SK-N-SH treated with all-trans-retinoic acid at 6 μM for 48 hours (cell line): ENCODE measurements around the gene SERGEF.

Source experiments
- ATAC-seq: fragments of 200-7000 bp; cut with Tn5 transposase; 3 replicates; pipeline ENCODE4 v1.9.1; 2020; ENCODE audit warnings: mild to moderate bottlenecking, moderate library complexity
- ARNTL ChIP-seq: fragments of 450-650 bp; formaldehyde crosslinking; IDR thresholded peaks from 2 replicates; pipeline ENCODE4 v1.5.0; 2020; ENCODE audit warnings: low read depth, mild to moderate bottlenecking, moderate library complexity, borderline replicate concordance
- BACH2 ChIP-seq: fragments of 250-450 bp; sonication (Bioruptor Pico); IDR thresholded peaks from 2 replicates; pipeline ENCODE4 v1.9.0; 2021; ENCODE audit warnings: mild to moderate bottlenecking, borderline replicate concordance
- CREB5 ChIP-seq: fragments of 250-450 bp; sonication (Bioruptor Pico); IDR thresholded peaks from 2 replicates; pipeline ENCODE4 v1.5.1; 2020; ENCODE audit warnings: low read depth, mild to moderate bottlenecking, moderate library complexity
- CSDC2 ChIP-seq: fragments of 250-450 bp; sonication (Bioruptor Pico); IDR thresholded peaks from 2 replicates; pipeline ENCODE4 v1.5.0; 2020; ENCODE audit warnings: mild to moderate bottlenecking, moderate library complexity
- CSRNP3 ChIP-seq: fragments of 250-450 bp; sonication (Bioruptor Pico); IDR thresholded peaks from 2 replicates; pipeline ENCODE4 v1.5.1; 2021; ENCODE audit warnings: mild to moderate bottlenecking, moderate library complexity
- ESRRG ChIP-seq: fragments of 250-450 bp; sonication (Bioruptor Pico); IDR thresholded peaks from 2 replicates; pipeline ENCODE4 v1.6.1; 2021; ENCODE audit warnings: mild to moderate bottlenecking
- GLIS3 ChIP-seq: fragments of 250-450 bp; sonication (Bioruptor Pico); IDR thresholded peaks from 2 replicates; pipeline ENCODE4 v1.5.0; 2020; ENCODE audit warnings: mild to moderate bottlenecking, moderate library complexity
- ISL1 ChIP-seq: fragments of 250-450 bp; sonication (Bioruptor Pico); IDR thresholded peaks from 2 replicates; pipeline ENCODE4 v2.1.2; 2022; ENCODE audit warnings: mild to moderate bottlenecking, moderate library complexity
- PATZ1 ChIP-seq: fragments of 250-450 bp; sonication (Bioruptor Pico); IDR thresholded peaks from 2 replicates; pipeline ENCODE4 v1.8.0; 2020; ENCODE audit warnings: mild to moderate bottlenecking, moderate library complexity, borderline replicate concordance
- POU6F1 ChIP-seq: fragments of 250-450 bp; sonication (Bioruptor Pico); IDR thresholded peaks from 2 replicates; pipeline ENCODE4 v1.8.0; 2021; ENCODE audit warnings: low read depth, mild to moderate bottlenecking, moderate library complexity, borderline replicate concordance
- PPARA ChIP-seq: fragments of 250-450 bp; sonication (Bioruptor Pico); IDR thresholded peaks from 2 replicates; pipeline ENCODE4 v1.5.0; 2020; ENCODE audit warnings: mild to moderate bottlenecking, borderline replicate concordance
- RARB ChIP-seq: fragments of 250-450 bp; sonication (Bioruptor Pico); IDR thresholded peaks from 2 replicates; pipeline ENCODE4 v1.8.0; 2021; ENCODE audit warnings: mild to moderate bottlenecking, moderate library complexity
- SNAI2 ChIP-seq: fragments of 250-450 bp; sonication (Bioruptor Pico); IDR thresholded peaks from 2 replicates; pipeline ENCODE4 v1.5.0; 2020; ENCODE audit warnings: mild to moderate bottlenecking, moderate library complexity
- TCF4 ChIP-seq: fragments of 250-450 bp; sonication (Bioruptor Pico); IDR thresholded peaks from 2 replicates; pipeline ENCODE4 v1.8.0; 2021; ENCODE audit warnings: mild to moderate bottlenecking, moderate library complexity, borderline replicate concordance
- TOX ChIP-seq: fragments of 250-450 bp; sonication (Bioruptor Pico); IDR thresholded peaks from 2 replicates; pipeline ENCODE4 v1.8.0; 2021; ENCODE audit warnings: mild to moderate bottlenecking, moderate library complexity, borderline replicate concordance
- ZC3H10 ChIP-seq: fragments of 250-450 bp; sonication (Bioruptor Pico); IDR thresholded peaks from 2 replicates; pipeline ENCODE4 v1.5.1; 2021; ENCODE audit warnings: mild to moderate bottlenecking, moderate library complexity
- ZFP3 ChIP-seq: fragments of 250-450 bp; sonication (Bioruptor Pico); IDR thresholded peaks from 2 replicates; pipeline ENCODE4 v1.5.0; 2020; ENCODE audit warnings: mild to moderate bottlenecking, moderate library complexity
- ZFP30 ChIP-seq: fragments of 450-650 bp; formaldehyde crosslinking; IDR thresholded peaks from 2 replicates; pipeline ENCODE4 v1.5.0; 2022; ENCODE audit warnings: mild to moderate bottlenecking, moderate library complexity
- ZNF565 ChIP-seq: fragments of 450-650 bp; formaldehyde crosslinking; conservative IDR thresholded peaks from 2 replicates; pipeline ENCODE4 v1.5.0; 2020; ENCODE audit warnings: low read depth, mild to moderate bottlenecking, moderate library complexity
- ZNF70 ChIP-seq: fragments of 450-650 bp; formaldehyde crosslinking; IDR thresholded peaks from 2 replicates; pipeline ENCODE4 v1.5.0; 2020; ENCODE audit warnings: mild to moderate bottlenecking, moderate library complexity
- ZNF8 ChIP-seq: fragments of 450-650 bp; formaldehyde crosslinking; IDR thresholded peaks from 2 replicates; pipeline ENCODE4 v1.5.0; 2020; ENCODE audit warnings: mild to moderate bottlenecking, moderate library complexity

The SERGEF gene

GRCh38 chr11:18022419-18022818 is 9.6 kb upstream of the SERGEF start (continued):
- TF ChIP-seq CSRNP3 (CRISPR knock-in tag) (no peak), ESRRG (CRISPR knock-in tag) (no peak), ZNF565 (CRISPR knock-in tag) (no peak), ARNTL (CRISPR knock-in tag) (no peak), BACH2 (CRISPR knock-in tag) (no peak), PATZ1 (CRISPR knock-in tag) (no peak)

- TF ChIP-seq TOX (CRISPR knock-in tag) (no peak), ZNF565 (CRISPR knock-in tag) (no peak), PPARA (CRISPR knock-in tag) (no peak), PATZ1 (CRISPR knock-in tag) (no peak), ZC3H10 (no peak), POU6F1 (no peak), RARB (CRISPR knock-in tag) (no peak), GLIS3 (CRISPR knock-in tag) (no peak), ZNF70 (CRISPR knock-in tag) (no peak), BACH2 (CRISPR knock-in tag) (no peak), CREB5 (CRISPR knock-in tag) (no peak), CSRNP3 (CRISPR knock-in tag) (no peak), ARNTL (CRISPR knock-in tag) (no peak), SNAI2 (no peak), CSDC2 (no peak), ZNF8 (no peak), ISL1 (CRISPR knock-in tag) (no peak), ZFP30 (no peak), TCF4 (CRISPR knock-in tag) (no peak), ZFP3 (no peak)
- no peak for ATAC-seq
Observed at GRCh38 chr11:18019650-18020049, 6.8 kb upstream of the SERGEF start.

GRCh38 chr11:18016789-18017188 is 3.9 kb upstream of the SERGEF start:
- TF ChIP-seq RARB (CRISPR knock-in tag) = no peak
- TF ChIP-seq CSRNP3 (CRISPR knock-in tag) = no peak
- TF ChIP-seq TOX (CRISPR knock-in tag) = no peak
- no peak for TF ChIP-seq CSDC2
- no peak for ATAC-seq
